GM23338 (cell line): ENCODE data around the gene CD2AP. TPM values are rescaled to one million over a fixed set of nuclear protein-coding genes. Genes with fewer than 3 reads are reported as not detected.

Experiments
- ATAC-seq: fragments of 200-7000 bp; cut with Tn5 transposase; 3 replicates; pipeline ENCODE4 v1.9.1; 2020
- DNase-seq: peaks from one replicate; pipeline ENCODE4 v3.0.0-alpha.2; 2015; ENCODE audit warnings: low spot score
- H2AFZ ChIP-seq: fragments of 200-600 bp; sonication (generic); 2 replicates; pipeline ENCODE4 v1.8.0; 2016; ENCODE audit warnings: antibody characterized with exemption, mild to moderate bottlenecking, moderate library complexity
- H3F3A ChIP-seq: fragments of 200-600 bp; sonication (generic); replicated peaks from 2 replicates; pipeline ENCODE4 v1.8.0; 2017; ENCODE audit warnings: antibody characterized with exemption, mixed run types, low read depth
- H3K27ac ChIP-seq: fragments of 200-600 bp; sonication (generic); 2 replicates; pipeline ENCODE4 v1.6.1; 2016; ENCODE audit warnings: low read depth
- H3K27me3 ChIP-seq: fragments of 200-600 bp; sonication (generic); 2 replicates; pipeline ENCODE4 v1.8.0; 2016; ENCODE audit warnings: mild to moderate bottlenecking, mixed run types, moderate library complexity; ENCODE audit not compliant: insufficient read depth
- H3K36me3 ChIP-seq: fragments of 200-600 bp; sonication (generic); 2 replicates; pipeline ENCODE4 v1.8.0; 2016; ENCODE audit warnings: mild to moderate bottlenecking; ENCODE audit not compliant: insufficient read depth
- H3K4me1 ChIP-seq: fragments of 200-600 bp; sonication (generic); 2 replicates; pipeline ENCODE4 v1.8.0; 2016; ENCODE audit warnings: mild to moderate bottlenecking, moderate library complexity; ENCODE audit not compliant: insufficient read depth
- H3K4me2 ChIP-seq: fragments of 200-600 bp; sonication (generic); 2 replicates; pipeline ENCODE4 v1.7.1; 2017; ENCODE audit warnings: mixed run types
- H3K4me3 ChIP-seq: fragments of 200-600 bp; sonication (generic); 2 replicates; pipeline ENCODE4 v1.6.1; 2016; ENCODE audit warnings: mixed run types
- H3K79me2 ChIP-seq: fragments of 200-600 bp; sonication (generic); replicated peaks from 2 replicates; pipeline ENCODE4 v1.8.0; 2017; ENCODE audit warnings: mild to moderate bottlenecking; ENCODE audit not compliant: insufficient read depth
- H3K9me2 ChIP-seq: fragments of 200-600 bp; sonication (generic); 2 replicates; pipeline ENCODE4 v1.8.0; 2017; ENCODE audit not compliant: insufficient read depth
- H4K20me1 ChIP-seq: fragments of 200-600 bp; sonication (generic); replicated peaks from 2 replicates; pipeline ENCODE4 v1.8.0; 2017; ENCODE audit warnings: mild to moderate bottlenecking; ENCODE audit not compliant: insufficient read depth
- H3K27ac Mint-ChIP-seq: 2 replicates; pipeline ENCODE4 v1.8.0; 2020; ENCODE audit warnings: inconsistent platforms, mild to moderate bottlenecking, moderate library complexity, mixed read lengths
- H3K27me3 Mint-ChIP-seq: 3 replicates; pipeline ENCODE4 v1.8.0; 2022; ENCODE audit warnings: low read depth, mild to moderate bottlenecking, moderate library complexity, mixed read lengths, inconsistent platforms; ENCODE audit not compliant: insufficient read depth, poor library complexity
- H3K36me3 Mint-ChIP-seq: 3 replicates; pipeline ENCODE4 v1.8.0; 2021; ENCODE audit warnings: low read depth, mild to moderate bottlenecking, inconsistent platforms, moderate library complexity, mixed read lengths
- H3K4me1 Mint-ChIP-seq: 3 replicates; pipeline ENCODE4 v1.8.0; 2020; ENCODE audit warnings: mild to moderate bottlenecking, inconsistent platforms, mixed read lengths
- H3K4me3 Mint-ChIP-seq: 3 replicates; pipeline ENCODE4 v1.8.0; 2021; ENCODE audit warnings: moderate library complexity, mild to moderate bottlenecking, inconsistent platforms, mixed read lengths
- H3K9me3 Mint-ChIP-seq: 3 replicates; pipeline ENCODE4 v1.8.0; 2020; ENCODE audit warnings: moderate library complexity, mild to moderate bottlenecking, inconsistent platforms, mixed read lengths
- EZH2 ChIP-seq: fragments of 200-600 bp; sonication (generic); IDR thresholded peaks from one replicate; pipeline ENCODE4 v1.8.0; 2017; ENCODE audit warnings: antibody characterized with exemption, mild to moderate bottlenecking, low read depth; ENCODE audit not compliant: unreplicated experiment
- JUNB ChIP-seq: IDR thresholded peaks from one replicate; pipeline ENCODE4 v1.6.1; 2016; ENCODE audit warnings: antibody characterized with exemption; ENCODE audit not compliant: unreplicated experiment
- NANOG ChIP-seq: IDR thresholded peaks from 2 replicates; pipeline ENCODE4 v1.6.1; 2016; ENCODE audit warnings: antibody characterized with exemption, borderline replicate concordance
- POLR2AphosphoS5 ChIP-seq: IDR thresholded peaks from 2 replicates; pipeline ENCODE4 v1.6.1; 2016; ENCODE audit warnings: antibody characterized with exemption, low read depth
- STAT1 ChIP-seq: IDR thresholded peaks from one replicate; pipeline ENCODE4 v1.6.1; 2016; ENCODE audit warnings: antibody characterized with exemption; ENCODE audit not compliant: unreplicated experiment
- ZNF114 ChIP-seq: fragments of 250-450 bp; sonication (Bioruptor Pico); IDR thresholded peaks from 2 replicates; pipeline ENCODE4 v1.5.0; 2020; ENCODE audit warnings: mild to moderate bottlenecking, moderate library complexity
- ZNF331 ChIP-seq: fragments of 250-450 bp; sonication (Bioruptor Pico); IDR thresholded peaks from 2 replicates; pipeline ENCODE4 v1.5.0; 2020; ENCODE audit warnings: low read depth, mild to moderate bottlenecking, moderate library complexity
- polyA plus RNA-seq: library from polyadenylated mRNA; unstranded; fragments of >200 nt; fragmentation: Nextera tagmentation; extraction: Ambion mirVana; gene quantifications from 2 replicates; pipeline ENCODE4 v1.2.1, GENCODE V29; 2016
- total RNA-seq: library from RNA; depleted of rRNA; stranded (reverse); fragments of >200 nt; shearing (Covaris generic); gene quantifications from 2 replicates; pipeline ENCODE4 v1.2.3, GENCODE V29; 2014
- TF ChIP-seq, protein P1 (sequence below): fragments of 250-450 bp; sonication (Bioruptor Pico); IDR thresholded peaks from 2 replicates; pipeline ENCODE4 v1.5.0; 2020; ENCODE audit warnings: mild to moderate bottlenecking, moderate library complexity
- TF ChIP-seq, protein P2 (sequence below), 2 experiments: fragments of 200-600 bp in 1 of 2; sonication (generic) in 1 of 2; conservative IDR thresholded peaks; 2 replicates each; pipeline versions ENCODE4 v1.5.1 to v1.6.1; 2016 to 2017; ENCODE audit warnings: antibody characterized with exemption in 2 of 2, low read depth in 2 of 2, mild to moderate bottlenecking in 2 of 2, moderate library complexity in 1 of 2
- TF ChIP-seq, protein P3 (sequence below): IDR thresholded peaks from 2 replicates; pipeline ENCODE4 v1.6.1; 2016; ENCODE audit warnings: antibody characterized with exemption

CD2AP gene
- total and polyA plus RNA-seq, 2 experiments from 2014 or later: 38.0 to 93.2 TPM

DNA sequence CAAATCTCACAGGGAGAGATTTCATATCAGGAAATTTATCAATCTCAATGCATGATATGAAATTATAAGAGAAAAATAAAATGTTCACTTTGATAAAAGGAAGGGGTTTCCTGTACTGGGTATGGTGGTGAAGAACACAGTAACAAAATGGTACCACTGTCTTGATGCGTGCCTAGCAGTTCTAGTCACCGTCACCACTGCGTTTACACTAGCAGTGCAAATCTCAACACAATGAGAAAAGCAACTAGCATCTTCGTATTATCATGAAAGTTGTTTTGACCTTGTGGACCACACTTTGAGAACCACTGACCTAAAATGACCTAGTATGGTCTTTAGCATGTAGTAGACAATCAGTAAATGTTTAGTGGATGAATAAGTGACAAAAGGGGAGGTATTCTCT, 152.4 kb downstream of the CD2AP start (continued):
- TF ChIP-seq, protein P1, sequence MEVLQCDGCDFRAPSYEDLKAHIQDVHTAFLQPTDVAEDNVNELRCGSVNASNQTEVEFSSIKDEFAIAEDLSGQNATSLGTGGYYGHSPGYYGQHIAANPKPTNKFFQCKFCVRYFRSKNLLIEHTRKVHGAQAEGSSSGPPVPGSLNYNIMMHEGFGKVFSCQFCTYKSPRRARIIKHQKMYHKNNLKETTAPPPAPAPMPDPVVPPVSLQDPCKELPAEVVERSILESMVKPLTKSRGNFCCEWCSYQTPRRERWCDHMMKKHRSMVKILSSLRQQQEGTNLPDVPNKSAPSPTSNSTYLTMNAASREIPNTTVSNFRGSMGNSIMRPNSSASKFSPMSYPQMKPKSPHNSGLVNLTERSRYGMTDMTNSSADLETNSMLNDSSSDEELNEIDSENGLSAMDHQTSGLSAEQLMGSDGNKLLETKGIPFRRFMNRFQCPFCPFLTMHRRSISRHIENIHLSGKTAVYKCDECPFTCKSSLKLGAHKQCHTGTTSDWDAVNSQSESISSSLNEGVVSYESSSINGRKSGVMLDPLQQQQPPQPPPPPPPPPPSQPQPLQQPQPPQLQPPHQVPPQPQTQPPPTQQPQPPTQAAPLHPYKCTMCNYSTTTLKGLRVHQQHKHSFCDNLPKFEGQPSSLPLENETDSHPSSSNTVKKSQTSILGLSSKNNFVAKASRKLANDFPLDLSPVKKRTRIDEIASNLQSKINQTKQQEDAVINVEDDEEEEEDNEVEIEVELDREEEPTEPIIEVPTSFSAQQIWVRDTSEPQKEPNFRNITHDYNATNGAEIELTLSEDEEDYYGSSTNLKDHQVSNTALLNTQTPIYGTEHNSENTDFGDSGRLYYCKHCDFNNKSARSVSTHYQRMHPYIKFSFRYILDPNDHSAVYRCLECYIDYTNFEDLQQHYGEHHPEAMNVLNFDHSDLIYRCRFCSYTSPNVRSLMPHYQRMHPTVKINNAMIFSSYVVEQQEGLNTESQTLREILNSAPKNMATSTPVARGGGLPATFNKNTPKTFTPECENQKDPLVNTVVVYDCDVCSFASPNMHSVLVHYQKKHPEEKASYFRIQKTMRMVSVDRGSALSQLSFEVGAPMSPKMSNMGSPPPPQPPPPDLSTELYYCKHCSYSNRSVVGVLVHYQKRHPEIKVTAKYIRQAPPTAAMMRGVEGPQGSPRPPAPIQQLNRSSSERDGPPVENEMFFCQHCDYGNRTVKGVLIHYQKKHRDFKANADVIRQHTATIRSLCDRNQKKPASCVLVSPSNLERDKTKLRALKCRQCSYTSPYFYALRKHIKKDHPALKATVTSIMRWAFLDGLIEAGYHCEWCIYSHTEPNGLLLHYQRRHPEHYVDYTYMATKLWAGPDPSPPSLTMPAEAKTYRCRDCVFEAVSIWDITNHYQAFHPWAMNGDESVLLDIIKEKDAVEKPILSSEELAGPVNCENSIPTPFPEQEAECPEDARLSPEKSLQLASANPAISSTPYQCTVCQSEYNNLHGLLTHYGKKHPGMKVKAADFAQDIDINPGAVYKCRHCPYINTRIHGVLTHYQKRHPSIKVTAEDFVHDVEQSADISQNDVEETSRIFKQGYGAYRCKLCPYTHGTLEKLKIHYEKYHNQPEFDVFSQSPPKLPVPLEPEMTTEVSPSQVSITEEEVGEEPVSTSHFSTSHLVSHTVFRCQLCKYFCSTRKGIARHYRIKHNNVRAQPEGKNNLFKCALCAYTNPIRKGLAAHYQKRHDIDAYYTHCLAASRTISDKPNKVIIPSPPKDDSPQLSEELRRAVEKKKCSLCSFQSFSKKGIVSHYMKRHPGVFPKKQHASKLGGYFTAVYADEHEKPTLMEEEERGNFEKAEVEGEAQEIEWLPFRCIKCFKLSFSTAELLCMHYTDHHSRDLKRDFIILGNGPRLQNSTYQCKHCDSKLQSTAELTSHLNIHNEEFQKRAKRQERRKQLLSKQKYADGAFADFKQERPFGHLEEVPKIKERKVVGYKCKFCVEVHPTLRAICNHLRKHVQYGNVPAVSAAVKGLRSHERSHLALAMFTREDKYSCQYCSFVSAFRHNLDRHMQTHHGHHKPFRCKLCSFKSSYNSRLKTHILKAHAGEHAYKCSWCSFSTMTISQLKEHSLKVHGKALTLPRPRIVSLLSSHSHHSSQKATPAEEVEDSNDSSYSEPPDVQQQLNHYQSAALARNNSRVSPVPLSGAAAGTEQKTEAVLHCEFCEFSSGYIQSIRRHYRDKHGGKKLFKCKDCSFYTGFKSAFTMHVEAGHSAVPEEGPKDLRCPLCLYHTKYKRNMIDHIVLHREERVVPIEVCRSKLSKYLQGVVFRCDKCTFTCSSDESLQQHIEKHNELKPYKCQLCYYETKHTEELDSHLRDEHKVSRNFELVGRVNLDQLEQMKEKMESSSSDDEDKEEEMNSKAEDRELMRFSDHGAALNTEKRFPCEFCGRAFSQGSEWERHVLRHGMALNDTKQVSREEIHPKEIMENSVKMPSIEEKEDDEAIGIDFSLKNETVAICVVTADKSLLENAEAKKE (CRISPR knock-in tag): no peak
- TF ChIP-seq, protein P2, sequence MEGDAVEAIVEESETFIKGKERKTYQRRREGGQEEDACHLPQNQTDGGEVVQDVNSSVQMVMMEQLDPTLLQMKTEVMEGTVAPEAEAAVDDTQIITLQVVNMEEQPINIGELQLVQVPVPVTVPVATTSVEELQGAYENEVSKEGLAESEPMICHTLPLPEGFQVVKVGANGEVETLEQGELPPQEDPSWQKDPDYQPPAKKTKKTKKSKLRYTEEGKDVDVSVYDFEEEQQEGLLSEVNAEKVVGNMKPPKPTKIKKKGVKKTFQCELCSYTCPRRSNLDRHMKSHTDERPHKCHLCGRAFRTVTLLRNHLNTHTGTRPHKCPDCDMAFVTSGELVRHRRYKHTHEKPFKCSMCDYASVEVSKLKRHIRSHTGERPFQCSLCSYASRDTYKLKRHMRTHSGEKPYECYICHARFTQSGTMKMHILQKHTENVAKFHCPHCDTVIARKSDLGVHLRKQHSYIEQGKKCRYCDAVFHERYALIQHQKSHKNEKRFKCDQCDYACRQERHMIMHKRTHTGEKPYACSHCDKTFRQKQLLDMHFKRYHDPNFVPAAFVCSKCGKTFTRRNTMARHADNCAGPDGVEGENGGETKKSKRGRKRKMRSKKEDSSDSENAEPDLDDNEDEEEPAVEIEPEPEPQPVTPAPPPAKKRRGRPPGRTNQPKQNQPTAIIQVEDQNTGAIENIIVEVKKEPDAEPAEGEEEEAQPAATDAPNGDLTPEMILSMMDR (conservative IDR thresholded peaks at IDR 0.05; ENCODE audit: low read depth in 2 of 2): no peak
- TF ChIP-seq NANOG: no peak
- no peak for TF ChIP-seq JUNB
- TF ChIP-seq, protein P3, sequence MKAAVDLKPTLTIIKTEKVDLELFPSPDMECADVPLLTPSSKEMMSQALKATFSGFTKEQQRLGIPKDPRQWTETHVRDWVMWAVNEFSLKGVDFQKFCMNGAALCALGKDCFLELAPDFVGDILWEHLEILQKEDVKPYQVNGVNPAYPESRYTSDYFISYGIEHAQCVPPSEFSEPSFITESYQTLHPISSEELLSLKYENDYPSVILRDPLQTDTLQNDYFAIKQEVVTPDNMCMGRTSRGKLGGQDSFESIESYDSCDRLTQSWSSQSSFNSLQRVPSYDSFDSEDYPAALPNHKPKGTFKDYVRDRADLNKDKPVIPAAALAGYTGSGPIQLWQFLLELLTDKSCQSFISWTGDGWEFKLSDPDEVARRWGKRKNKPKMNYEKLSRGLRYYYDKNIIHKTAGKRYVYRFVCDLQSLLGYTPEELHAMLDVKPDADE: no peak

DNA sequence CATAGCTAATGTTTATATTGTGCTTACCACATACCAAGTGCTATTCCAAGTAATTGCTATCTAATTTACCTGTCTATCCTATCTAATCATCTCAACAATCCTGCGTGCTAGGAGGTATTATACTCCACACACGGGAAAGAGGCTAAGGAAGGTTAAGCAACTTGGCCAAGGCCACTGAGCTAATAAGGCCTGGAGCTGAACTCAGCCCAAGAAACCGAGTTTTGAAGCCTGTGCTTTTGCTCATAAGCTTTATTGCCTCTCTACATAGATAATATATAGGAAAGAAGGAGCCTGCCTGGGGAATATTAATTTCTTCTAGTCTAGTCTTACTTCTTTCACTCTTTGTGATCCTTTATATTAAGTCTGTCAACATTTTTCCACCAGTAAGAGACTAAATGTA, 153.0 kb downstream of the CD2AP start:
- DNase-seq (no peak), ATAC-seq (no peak)
- no peak overlapping the region for H3K27ac Mint-ChIP-seq
- Histone ChIP-seq H3K27ac (no peak overlapping the region), H4K20me1 (no peaks in the 10 kb centered on the region), H3K36me3 (no peaks in the 10 kb centered on the region), H3K4me2 (no peak overlapping the region), H2AFZ (no peak overlapping the region), H3K27me3 (no peaks in the 10 kb centered on the region), H3K79me2 (no peaks in the 10 kb centered on the region), H3K4me3 (no peak overlapping the region), H3F3A (no peaks in the 10 kb centered on the region), H3K4me1 (no peaks in the 10 kb centered on the region), H3K9me2 (no peaks in the 10 kb centered on the region)
- H3K4me1 Mint-ChIP-seq: peaks cover 8% of the 10 kb centered on the region
- H3K36me3 Mint-ChIP-seq: no peaks in the 10 kb centered on the region
- H3K9me3 Mint-ChIP-seq: no peaks in the 10 kb centered on the region; the same call in 2 of the 3 replicates
- peaks cover 10% of the 10 kb centered on the region for H3K27me3 Mint-ChIP-seq
- H3K4me3 Mint-ChIP-seq: no peak overlapping the region
- TF ChIP-seq JUNB: no peak
- TF ChIP-seq POLR2AphosphoS5: no peak
- TF ChIP-seq EZH2: no peak
- no peak for TF ChIP-seq ZNF114 (CRISPR knock-in tag)
- TF ChIP-seq ZNF331: no peak
- no peak for TF ChIP-seq STAT1
